RKO (cell line): ENCODE data around the gene SPPL3.
"Not testable (repeated sequence)": the region's sequence is repeated elsewhere in the genome, so short reads cannot be mapped to it uniquely, and the experiment has no call there.

ENCODE experiments used
- DNase-seq: peaks from one replicate; pipeline ENCODE4 v3.0.0-alpha.2; 2016; ENCODE audit warnings: low spot score

SPPL3 gene, protein sequence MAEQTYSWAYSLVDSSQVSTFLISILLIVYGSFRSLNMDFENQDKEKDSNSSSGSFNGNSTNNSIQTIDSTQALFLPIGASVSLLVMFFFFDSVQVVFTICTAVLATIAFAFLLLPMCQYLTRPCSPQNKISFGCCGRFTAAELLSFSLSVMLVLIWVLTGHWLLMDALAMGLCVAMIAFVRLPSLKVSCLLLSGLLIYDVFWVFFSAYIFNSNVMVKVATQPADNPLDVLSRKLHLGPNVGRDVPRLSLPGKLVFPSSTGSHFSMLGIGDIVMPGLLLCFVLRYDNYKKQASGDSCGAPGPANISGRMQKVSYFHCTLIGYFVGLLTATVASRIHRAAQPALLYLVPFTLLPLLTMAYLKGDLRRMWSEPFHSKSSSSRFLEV

DNA sequence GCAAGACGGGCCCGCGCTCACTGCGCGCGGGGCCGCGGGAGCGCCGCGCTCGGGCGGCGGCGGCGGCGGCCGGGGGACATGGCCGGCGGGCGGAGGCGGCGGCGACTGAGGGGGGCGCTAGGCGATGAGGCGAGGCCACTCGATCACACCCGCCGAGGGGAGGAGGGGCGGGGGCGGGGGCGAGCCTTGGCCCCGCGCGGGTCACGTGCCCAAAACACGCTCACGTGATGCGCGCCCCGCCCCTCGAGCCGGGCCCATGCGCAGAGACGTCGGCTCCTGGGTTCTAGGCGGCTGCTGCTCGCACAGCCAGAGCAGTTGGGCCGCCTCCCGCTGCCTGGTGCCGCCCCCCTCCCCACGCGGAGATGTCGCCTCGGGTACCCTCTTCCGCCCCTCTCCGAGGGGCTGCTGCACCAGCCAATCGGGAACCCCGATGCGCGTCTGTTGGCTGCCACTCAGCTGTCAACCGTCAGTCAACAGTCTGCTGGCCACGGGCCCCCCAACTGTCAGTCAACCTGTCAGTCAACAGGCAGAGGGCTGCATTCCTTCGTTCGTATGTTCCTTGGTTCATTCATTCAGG, at the start of gene SPPL3:
TSS of gene SPPL3 (minus strand) at position 162 of the 577 bp plus-strand sequence. CDS start 491 bp downstream, outside the sequence.
- peak; percentile 86 for DNase-seq

DNA sequence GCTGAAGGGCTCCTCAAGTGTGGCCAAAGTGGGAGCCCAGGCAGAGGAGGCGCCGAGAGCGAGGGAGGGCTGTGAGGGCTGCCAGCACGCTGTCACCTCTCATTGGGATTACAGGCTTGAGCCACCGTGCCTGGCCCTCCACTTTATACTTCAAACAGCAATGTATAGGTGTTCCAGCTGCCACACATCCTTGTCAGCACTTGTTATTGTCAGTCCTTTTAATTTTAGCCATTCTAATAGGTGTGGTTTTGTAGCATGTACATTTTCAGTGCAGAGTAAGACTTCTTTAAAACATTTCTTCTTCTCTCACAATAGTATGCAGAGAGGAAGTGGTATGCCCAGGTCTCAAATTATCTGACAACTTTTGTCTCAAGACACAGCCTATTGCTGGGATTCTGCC, 46.6 kb upstream of the SPPL3 start:
- no peak for DNase-seq

DNA sequence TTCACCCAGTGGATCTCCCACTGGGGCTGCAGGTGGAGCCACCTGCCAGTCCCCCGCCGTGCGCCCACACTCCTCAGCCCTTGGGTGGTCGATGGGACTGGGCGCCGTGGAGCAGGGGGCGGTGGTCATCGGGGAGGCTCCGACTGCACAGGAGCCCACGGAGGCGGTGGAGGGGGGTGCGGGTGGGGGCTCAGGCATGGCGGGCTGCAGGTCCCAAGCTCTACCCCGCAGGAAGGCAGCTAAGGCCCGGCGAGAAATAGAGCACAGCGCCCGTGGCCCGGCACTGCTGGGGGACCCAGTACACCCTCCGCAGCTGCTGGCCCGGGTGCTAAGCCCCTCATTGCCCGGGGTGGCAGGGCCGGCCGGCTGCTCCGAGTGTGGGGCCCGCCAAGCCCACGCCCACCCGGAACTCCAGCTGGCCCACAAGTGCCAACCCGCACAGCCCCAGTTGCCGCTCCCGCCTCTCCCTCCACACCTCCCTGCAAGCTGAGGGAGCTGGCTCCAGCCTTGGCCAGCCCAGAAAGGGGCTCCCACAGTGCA, 46.2 kb upstream of the SPPL3 start:
- not testable (repeated sequence) for DNase-seq

DNA sequence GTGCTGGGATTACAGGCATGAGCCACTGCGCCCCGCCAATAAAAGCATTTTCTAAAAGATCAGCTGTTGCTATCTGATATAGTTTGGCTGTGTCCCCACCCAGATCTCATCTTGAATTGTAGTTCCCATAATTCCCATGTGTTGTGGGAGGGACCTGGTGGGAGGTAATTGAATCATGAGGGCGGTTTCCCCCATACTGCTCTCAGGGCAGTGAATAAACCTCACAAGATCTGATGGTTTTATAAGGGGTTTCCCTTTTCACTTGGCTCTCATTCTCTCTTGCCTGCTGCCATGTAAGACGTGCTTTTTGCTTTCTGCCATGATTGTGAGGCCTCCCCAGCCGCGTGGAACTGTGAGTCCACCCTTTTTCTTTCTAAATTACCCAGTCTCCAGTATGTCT, 41.4 kb upstream of the SPPL3 start:
- DNase-seq: not testable (repeated sequence)

DNA sequence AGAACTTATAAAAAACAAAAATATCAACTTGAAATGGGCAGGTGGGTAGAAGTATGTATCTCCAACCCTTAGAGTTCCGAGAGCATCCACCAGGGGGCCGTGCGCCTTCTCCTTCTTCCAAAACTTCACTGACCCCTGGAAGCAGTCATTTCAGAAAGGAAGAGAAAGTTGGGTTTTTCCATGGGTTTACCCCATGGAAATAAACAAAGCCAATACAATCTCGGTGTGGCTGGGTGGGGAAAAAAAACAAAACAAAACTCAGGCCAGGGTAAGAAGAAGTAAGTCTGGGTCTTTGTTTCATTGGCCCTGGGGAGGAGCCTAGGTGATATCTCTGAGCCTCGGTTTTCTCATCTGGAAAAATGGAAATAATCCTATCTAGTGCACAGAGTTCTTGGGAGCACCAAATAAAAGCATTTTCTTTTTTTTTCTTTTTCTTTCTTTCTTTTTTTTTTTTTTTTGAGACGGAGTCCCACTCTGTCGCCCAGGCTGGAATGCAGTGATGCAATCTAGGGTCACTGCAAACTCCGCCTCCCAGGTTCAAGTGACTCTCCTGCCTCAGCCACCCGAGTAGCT, 40.6 kb upstream of the SPPL3 start:
- DNase-seq: peak; percentile 59

DNA sequence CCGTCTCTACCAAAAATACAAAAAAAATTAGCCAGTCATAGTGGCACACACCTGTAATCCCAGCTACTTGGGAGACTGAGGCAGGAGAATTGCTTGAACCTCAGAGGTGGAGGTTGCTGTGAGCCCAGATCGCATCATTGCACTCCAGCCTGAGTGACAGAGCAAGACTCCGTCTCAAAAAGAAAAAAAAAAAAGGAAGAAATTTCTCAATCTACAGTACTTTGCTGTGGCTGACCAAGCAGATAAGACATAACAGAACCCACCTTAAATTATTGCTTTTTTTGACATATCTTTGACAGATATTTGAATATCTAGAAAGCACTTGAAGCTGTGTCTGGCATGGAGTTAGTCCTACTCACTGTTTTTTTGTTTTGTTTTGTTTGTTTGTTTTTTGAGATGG, 39.3 kb upstream of the SPPL3 start:
- no peak for DNase-seq

DNA sequence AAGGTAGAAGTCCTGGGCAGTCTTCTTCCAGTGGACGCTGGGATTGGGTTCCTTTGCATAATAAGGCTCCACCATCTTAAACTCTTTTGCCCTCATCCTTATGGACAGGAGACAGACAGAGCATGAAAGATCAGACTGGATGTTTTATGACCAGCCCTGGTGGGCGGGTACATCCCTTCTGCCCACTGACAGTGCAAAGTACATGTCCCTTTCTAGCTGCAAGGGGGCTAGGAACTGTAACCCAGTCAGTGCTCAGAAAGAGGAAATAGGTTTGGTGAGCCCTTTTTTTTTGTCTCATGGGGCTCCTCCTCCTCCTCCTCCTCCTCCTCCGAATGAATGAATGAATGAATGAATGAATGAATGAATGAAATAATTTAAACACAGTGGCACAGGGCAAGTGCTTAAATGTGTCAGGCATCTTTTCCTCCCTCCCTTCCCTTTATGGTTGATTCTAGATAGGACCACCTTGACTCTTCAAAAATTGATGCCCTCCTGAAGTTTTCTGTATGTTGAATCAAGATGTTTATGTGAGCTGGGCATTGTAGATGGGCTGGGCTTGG, 37.8 kb upstream of the SPPL3 start:
- DNase-seq: no peak

DNA sequence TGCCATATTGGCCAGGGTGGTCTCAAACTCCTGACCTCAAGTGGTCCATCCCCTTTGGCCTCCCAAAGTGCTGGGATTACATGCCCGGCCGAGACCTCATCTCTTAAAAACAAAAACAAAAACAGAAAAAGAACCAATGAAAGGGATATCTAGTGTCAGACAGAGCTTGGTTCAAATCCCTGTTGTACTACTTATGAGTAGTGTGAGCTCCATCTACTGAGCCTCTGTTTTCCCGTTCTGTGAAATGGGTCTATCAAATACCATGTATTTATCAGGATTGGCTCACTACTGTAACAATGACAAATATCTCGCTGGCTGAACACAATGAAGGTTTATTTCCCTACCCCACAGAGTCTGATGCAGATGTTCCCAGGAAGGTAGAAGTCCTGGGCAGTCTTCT, 37.3 kb upstream of the SPPL3 start:
- DNase-seq: no peak

DNA sequence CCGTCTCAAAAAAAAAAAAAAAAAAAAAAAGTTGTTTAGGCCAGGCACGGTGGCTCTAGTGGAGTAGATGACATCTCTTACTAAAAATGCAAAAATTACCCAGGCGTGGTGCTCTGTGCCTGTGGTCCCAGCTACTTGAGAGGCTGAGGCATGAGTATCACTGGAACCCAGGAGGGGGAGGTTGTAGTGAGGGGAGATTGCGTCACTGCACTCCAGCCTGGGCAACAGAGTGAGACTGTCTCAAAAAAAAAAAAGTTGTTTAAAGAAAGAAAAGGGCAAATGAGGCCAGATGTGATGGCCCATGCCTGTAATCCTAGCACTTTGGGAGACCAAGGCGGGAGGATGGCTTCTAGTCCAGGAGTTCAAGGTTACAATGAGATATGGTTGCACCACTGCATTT, 36.6 kb upstream of the SPPL3 start:
- no peak for DNase-seq

DNA sequence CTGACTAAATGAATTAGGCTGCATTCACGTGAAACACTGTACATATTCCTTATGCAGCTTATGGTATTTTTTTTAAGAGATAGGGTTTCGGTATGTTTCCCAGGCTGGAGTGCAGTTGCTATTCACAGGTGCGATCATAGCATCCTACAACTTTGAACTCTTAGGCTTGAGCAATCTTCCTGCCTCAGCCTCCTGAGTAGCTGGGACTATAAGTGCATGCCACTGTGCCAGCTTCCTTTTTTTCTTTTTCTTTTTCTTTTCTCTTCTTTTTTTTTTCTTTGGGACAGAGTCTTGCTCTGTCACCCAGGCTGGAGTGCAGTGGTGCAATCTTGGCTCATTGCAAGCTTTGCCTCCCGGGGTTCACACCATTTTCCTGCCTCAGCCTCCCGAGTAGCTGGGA, 35.8 kb upstream of the SPPL3 start:
- no peak for DNase-seq

DNA sequence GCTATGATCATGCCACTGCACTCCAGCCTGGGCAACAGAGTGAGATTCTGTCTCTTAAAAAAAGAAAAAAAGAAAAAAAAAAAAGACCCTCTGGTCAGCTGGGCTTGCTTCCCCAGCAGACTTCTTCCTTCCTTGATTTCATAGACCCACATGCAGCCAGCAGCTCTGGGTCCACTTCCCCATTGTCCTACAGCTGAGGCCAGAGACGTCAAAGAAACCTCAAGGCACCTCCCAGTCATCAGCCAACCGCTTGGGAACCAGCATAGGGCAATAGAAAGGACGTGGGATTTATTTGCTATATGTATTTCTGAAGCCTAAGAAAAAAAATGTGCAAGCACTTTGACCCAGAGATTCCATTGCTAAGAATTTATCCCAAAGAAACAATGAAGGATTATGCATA, 35.4 kb upstream of the SPPL3 start:
- no peak for DNase-seq

DNA sequence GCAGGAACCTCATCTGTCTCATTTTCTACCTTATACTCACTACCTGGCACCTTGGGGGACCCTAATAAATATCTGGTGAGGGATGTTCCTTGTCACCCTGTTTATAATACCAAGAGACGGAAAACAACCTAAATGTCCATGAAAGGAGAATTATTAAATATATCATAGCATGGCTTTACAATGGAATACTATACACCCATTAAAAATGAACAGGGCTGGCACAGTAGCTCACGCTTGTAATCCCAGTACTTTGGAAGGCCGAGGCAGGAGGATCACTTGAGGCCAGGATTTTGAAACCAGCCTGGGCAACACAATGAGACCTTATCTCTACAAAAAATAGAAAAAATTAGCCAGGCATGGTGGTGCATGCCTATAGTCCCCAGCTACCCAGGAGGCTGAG, 34.3 kb upstream of the SPPL3 start:
- no peak for DNase-seq

DNA sequence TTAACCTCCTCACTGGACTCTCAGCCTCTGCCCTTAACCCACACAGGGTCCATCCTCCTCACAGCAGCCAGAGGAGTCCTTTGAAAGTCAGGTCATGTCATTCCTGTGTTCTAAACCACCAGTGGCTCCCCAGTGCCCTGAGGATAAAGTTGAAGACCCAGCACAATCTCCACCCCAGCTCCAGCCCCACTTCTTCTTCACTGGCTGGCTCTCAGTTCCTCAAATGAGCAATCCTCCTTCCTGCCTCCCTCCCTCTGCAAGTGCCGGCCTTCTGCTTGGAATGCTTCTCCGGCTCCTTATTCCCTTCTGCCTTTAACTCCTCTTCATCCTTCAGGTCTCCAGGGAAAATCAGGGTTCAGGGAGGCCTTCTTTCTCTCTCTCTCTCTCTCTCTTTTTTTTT, 32.0 kb upstream of the SPPL3 start:
- no peak for DNase-seq

DNA sequence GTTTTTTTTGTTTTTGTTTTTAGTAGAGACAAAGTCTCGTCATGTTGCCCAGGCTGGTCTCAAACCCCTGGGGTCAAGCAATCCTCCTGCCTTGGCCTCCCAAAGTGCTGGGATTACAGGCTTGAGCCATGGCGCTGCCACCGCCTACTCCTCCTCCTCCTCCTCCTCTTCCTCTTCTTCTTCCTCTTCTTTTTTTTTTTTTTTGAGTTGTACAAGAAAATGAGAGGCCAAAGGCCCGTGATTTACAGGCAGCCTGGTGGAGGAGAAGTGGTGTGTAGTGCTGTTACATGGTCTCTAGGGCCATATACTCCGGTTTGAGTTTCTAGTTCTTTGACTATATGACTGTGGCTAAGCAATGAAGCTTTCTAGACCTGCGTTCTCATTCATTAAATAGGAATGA, 29.6 kb upstream of the SPPL3 start:
- DNase-seq: no peak

DNA sequence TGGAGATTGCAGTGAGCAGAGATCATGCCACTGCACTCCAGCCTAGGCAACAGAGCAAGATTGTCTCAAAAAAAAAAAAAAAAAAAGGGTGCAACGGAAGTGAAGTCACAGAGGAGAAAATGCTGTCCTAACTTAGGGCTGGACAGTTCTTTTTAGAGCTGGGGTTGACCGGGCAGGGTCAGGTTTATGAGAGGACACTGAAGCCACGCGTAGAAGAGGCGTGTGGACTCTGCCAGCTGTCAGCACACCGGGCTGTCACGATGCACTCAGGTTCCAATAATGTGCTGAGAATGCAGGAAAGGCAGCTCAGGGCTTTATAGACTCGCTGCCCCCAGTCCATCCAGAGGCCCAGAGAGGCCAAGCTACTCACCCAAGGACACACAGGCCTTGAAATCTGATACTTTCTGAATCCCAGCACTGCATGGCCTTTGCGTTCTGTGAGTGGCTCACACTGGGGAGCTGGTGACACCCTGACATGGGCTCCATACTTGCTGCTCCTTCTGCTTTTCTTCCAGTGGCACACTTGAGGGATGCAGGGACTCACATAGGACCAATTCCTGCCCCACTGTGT, 28.9 kb upstream of the SPPL3 start:
- DNase-seq: no peak

DNA sequence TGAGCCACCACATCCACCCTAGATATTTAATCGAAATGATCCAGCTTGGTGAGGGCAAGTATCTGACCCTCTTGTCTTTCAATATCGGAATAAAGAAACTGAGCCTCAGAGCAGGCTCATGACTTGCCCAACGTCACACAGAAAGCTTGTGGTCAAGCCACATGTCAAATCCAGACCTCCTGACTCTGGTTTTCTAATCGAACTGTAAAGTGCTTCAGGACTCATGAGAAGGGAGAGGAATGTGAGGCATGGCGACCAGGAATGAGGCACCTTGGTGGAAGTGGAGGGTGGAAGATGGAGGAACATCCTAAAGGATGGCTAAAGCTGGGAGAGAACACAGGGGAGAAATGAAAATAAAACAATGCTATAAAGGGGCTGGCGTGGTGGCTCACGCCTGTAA, 27.9 kb upstream of the SPPL3 start:
- DNase-seq: no peak

DNA sequence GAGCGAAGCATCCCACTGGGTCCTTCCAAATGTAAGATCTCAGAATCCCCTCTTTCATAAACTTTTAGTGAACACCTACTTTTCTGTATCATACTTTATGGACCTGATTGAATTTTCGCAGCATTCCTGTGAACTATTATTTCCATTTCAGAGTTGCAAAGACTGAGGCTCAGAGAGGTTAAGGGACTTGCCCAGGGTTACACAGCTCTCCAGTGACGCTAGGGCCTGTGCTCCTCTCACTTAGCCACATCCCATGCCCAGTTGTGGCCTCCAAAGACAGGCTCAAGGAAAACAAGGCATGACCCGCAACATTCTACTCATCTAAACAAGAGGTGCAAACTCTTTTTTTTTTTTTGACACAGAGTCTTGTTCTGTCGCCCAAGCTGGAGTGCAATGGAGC, 25.9 kb upstream of the SPPL3 start:
- DNase-seq: no peak

DNA sequence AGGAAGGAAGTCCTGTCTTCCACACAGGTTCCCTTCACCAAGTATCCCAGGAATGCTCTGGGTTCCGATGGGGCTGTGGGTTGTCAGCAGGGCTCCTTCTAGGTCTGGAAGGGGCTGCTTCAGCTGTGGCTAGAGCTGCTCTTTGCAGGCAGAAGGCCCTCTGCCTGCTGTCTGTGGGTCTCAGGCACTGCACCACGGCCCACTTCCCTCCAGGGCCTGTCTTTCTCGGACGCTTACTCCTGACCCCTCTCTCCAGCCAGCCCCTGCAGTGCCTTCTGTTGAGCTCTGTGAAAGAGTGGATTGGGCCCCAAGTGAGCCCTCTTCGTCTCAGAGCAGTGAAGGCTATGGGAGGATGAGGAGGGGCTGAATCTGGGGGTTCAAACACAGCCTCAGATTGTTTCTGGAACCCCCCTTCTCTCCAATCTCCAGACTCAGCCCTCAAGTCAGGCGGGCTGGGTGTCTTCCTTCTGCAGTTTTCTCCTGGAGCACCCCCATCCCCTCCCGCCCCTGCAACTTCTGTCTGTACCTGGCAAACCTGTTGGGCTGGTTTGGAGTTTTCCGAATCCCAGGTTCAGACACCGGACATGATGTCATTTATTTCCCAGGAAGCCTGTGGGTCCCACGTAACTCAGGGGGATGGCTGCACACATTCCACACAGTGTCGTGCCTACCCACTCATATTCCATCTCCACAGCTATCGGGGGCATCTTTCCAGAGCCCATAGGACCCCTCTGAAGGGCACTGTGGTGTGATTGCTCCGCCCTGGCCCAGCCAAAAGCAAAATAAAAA, 24.9 kb upstream of the SPPL3 start:
- no peak for DNase-seq

DNA sequence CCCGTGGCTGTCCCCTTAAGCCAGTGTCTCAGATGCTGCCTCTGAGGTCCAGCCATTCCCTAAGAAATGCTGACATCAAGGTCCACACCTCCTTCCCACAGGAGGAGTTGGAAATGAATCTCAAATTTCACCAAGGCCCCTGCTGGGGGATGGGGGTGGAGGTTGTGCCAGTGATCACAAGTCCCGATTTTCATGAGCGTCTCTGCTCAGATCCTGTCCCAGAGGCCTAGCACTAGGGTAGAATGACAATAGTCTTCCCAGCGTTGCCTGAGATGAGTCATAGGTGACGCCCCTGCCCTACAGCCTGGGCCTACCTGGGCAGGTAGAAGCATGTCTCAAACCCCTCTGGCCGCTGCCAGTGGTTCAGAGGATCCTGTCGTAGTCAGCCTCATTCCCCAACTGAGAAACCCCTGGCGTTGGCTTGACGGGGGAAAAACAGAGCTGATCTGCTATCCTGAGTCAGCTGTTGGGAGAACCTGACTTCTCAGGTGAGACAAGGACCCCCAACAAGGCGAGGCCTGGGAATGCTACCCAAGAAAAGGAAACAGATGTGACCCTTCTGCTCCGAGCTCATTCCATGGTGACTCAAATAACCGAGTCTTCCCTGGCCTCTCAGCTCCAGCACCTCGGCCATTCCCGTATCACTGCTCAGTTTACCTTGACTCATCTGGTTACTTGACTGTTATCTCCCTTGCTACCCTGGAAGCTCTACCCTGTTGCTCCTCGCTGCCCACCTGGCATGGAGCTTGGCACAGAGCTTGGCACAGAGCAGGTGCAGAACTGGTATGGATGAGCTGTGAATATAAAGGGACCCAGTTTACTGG, 21.8 kb upstream of the SPPL3 start:
- DNase-seq: no peak

DNA sequence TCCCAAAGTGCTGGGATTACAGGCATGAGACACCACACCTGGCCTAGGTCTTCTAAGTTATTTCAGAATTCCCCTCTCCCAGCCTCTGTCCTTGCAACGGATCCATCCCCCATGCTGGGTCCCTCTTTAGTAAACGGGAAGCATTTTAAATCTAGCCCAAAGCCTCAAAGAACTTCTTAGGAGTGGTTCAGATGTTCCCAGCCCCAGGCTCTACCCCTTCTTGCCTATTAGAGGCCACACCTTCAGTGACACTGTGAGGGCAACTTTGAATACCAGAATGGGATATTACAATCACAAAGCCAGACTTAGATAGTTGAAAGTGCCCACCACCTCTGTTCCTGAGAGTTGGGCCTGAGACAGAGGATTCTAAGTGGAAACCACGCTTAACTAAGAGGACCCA, 18.1 kb upstream of the SPPL3 start:
- no peak for DNase-seq

DNA sequence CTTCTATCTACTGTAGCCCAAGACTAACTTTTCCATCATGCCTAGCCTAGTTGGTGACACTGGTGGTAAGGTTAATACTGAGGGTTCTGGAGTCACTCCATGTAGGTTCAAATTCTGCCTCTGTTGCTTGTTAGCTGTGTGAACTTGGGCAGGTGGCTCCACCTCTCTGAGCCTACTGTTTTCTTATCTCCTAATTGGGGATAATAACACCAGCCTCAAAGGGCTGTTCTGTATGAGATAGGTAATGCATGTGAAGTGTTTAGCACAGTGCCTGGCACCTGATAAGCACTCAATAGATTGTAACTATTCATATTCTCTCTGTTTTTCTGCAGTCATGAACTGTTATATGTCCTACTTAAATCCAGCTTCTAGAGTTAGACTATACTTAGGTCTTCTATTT, 17.5 kb upstream of the SPPL3 start:
- no peak for DNase-seq
